IMR-90 (cell line): ENCODE results near the gene DDX41.

ENCODE experiments used
- CTCF ChIP-seq: conservative IDR thresholded peaks from 2 replicates; pipeline ENCODE4 v1.5.1; 2012; ENCODE audit warnings: mild to moderate bottlenecking, low read depth, low read length, improper control_type of control experiment
- ELK1 ChIP-seq: fragments of 150-350 bp; IDR thresholded peaks from 2 replicates; pipeline ENCODE4 v1.6.1; 2016; ENCODE audit warnings: low read depth, mild to moderate bottlenecking, low read length, moderate library complexity, borderline replicate concordance
- POLR2A ChIP-seq: IDR thresholded peaks from 2 replicates; pipeline ENCODE4 v1.6.1; 2012; ENCODE audit warnings: mild to moderate bottlenecking, low read depth, low read length
- RAD21 ChIP-seq: IDR thresholded peaks from 2 replicates; pipeline ENCODE4 v1.6.1; 2012; ENCODE audit warnings: low read length, improper control_type of control experiment

GRCh38 chr5:177509381-177509951 is 7.3 kb downstream of the DDX41 start, which contains the start of gene DOK3:
- TF ChIP-seq CTCF = no peak
- TF ChIP-seq RAD21 = no peak
- no peak for TF ChIP-seq POLR2A
- no peak for TF ChIP-seq ELK1
